Measurements from ENCODE around the gene PI4KA. TPM values are rescaled to one million over a fixed set of nuclear protein-coding genes. Genes with fewer than 3 reads are reported as not detected.

PI4KA gene
- total RNA-seq, 6 experiments from 2014 or later = 35.3 to 55.4 (median 47.7) TPM

DNA sequence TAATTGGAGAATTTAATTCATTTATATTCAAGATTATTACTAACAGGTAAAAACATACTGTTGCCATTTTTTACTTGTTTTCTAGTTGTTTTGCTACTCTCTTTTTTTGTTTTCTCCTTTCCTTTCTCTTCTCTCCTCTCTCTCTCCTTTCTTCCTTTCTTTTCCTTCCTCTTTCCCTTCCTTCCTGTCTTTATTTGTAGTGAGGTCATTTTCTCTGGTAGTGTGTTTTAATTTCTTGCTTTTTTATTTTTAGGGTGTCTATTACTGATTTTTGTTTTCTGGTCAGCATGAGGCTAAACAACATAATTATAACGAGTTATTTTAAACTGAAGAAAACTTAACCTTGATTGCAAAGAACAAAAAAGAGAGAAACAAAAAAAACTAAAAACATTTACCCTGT is 197.1 kb downstream of the PI4KA start:
- Histone ChIP-seq H3K9me3 (no peaks in the 10 kb centered on the region), H3K4me3 (no peak overlapping the region), H3K27me3 (no peaks in the 10 kb centered on the region), H3K36me3 (no peaks in the 10 kb centered on the region), H3K4me1 (no peaks in the 10 kb centered on the region), H3K27ac (no peak overlapping the region)
- DNase-seq (no peak), ATAC-seq (no peak)
- 89% methylated on average over 1 of the region's 1 CpG for WGBS (ENCODE audit: insufficient coverage, low coverage, low lambda C conversion rate, missing lambda C conversion rate)
- TF ChIP-seq, protein P1, sequence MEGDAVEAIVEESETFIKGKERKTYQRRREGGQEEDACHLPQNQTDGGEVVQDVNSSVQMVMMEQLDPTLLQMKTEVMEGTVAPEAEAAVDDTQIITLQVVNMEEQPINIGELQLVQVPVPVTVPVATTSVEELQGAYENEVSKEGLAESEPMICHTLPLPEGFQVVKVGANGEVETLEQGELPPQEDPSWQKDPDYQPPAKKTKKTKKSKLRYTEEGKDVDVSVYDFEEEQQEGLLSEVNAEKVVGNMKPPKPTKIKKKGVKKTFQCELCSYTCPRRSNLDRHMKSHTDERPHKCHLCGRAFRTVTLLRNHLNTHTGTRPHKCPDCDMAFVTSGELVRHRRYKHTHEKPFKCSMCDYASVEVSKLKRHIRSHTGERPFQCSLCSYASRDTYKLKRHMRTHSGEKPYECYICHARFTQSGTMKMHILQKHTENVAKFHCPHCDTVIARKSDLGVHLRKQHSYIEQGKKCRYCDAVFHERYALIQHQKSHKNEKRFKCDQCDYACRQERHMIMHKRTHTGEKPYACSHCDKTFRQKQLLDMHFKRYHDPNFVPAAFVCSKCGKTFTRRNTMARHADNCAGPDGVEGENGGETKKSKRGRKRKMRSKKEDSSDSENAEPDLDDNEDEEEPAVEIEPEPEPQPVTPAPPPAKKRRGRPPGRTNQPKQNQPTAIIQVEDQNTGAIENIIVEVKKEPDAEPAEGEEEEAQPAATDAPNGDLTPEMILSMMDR (IDR thresholded peaks at IDR 0.05) = no peak
- TF ChIP-seq POLR2A (IDR thresholded peaks at IDR 0.05) = no peak
- intact Hi-C loops (cut with DNase I) = no loop called here

DNA sequence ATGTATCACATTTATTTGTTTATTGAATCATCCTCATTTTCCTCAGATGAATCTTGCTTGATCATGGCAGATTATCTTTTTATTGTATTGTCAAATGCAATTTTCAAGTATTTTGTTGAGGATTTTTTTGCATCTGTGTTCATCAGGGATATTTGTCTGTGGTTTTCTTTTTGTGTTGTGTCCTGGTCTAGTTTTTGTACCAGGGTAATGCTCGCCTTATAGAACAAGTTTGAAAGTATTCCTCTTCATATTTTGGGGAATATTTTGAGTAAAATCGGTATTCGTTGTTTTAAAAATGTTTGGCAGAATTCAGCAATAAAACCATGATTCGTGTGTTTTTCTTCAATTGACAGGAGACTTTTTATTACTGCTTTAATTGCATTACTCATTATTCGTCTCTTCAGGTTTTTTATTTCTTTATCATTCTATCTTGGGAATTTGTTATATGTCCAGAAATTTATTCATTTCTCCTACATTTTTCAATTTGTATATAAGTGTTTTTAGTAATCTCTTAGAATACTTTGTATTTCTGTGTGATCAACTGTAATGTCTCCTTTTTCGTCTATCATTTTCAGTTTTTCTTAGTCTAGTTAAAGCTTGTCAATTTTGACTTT is 198.1 kb downstream of the PI4KA start:
- ATAC-seq (no peak), DNase-seq (no peak)
- intact Hi-C loops (cut with DNase I) = no loop called here
- no peak overlapping the region for H3K4me3 ChIP-seq
- H3K4me1 ChIP-seq = no peaks in the 10 kb centered on the region
- no peaks in the 10 kb centered on the region for H3K36me3 ChIP-seq
- no peak overlapping the region for H3K27ac ChIP-seq
- H3K9me3 ChIP-seq = no peaks in the 10 kb centered on the region
- H3K27me3 ChIP-seq = no peaks in the 10 kb centered on the region
- WGBS (ENCODE audit: insufficient coverage, low coverage, low lambda C conversion rate, missing lambda C conversion rate) = 79% methylated on average over 6 of the region's 6 CpGs
- TF ChIP-seq POLR2A (IDR thresholded peaks at IDR 0.05) = no peak
- TF ChIP-seq, protein P1 (IDR thresholded peaks at IDR 0.05) = no peak

DNA sequence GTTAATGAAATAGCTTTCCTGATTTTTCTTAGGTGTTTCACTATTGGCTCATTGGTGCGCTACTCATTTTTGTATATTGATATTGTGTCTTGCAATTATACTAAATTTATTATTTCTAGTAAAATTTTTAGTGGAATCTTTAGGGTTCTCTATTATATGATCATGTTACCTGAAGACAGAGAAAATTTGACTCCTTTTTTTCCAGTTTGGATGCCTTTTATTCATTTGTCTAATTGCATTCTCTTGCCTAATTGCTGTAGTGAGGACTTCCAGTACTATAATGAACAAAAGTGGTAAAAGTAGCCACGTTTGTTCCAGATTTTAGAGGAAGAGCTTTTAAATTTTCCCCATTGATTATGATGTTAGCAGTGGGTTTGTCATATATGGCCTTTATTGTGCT is 198.7 kb downstream of the PI4KA start:
- WGBS (ENCODE audit: insufficient coverage, low coverage, low lambda C conversion rate, missing lambda C conversion rate) = 31% methylated on average over 2 of the region's 2 CpGs
- no peak for ATAC-seq
- Histone ChIP-seq H3K27ac (no peak overlapping the region), H3K4me1 (no peaks in the 10 kb centered on the region), H3K4me3 (no peak overlapping the region), H3K9me3 (no peaks in the 10 kb centered on the region), H3K36me3 (no peaks in the 10 kb centered on the region), H3K27me3 (no peaks in the 10 kb centered on the region)
- TF ChIP-seq, protein P1 (IDR thresholded peaks at IDR 0.05) = no peak
- no peak for TF ChIP-seq POLR2A (IDR thresholded peaks at IDR 0.05)
- intact Hi-C loops (cut with DNase I) = no loop called here
- DNase-seq = no peak

DNA sequence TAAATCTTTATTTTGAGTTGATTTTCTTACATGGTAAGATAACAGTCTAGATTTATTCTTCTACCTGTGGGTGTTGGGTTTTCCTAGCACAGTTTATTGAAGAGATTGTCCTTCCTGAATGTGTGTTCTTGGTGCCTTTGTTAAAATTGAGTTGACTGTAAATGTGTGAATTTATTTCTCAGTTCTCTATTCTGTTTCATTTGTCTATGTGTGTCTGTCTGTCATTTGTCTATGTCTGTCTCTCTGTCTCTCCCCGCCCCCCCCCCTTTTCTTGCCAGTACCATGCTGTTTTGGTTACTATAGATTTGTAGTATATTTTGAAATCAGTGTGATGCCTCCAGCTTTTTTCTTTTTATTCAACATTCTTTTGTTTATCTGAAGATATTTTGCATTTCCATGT is 199.4 kb downstream of the PI4KA start:
- DNase-seq (no peak), ATAC-seq (no peak)
- WGBS (ENCODE audit: insufficient coverage, low coverage, low lambda C conversion rate, missing lambda C conversion rate) = 29% methylated on average over 1 of the region's 1 CpG
- no peaks in the 10 kb centered on the region for H3K36me3 ChIP-seq
- H3K4me3 ChIP-seq = no peak overlapping the region
- TF ChIP-seq, protein P1 (IDR thresholded peaks at IDR 0.05) = no peak
- TF ChIP-seq POLR2A (IDR thresholded peaks at IDR 0.05) = no peak
- intact Hi-C loops (cut with DNase I) = no loop called here
- no peaks in the 10 kb centered on the region for H3K27me3 ChIP-seq
- no peaks in the 10 kb centered on the region for H3K9me3 ChIP-seq
- H3K27ac ChIP-seq = no peak overlapping the region
- no peaks in the 10 kb centered on the region for H3K4me1 ChIP-seq

Data from right lobe of liver (tissue), 6 donors.